Measurements from ENCODE around the gene HEXIM2. TPM values are rescaled to one million over a fixed set of nuclear protein-coding genes. Genes with fewer than 3 reads are reported as not detected.

HEXIM2 gene
- total RNA-seq, 1 donor from 2014 or later, result 8.4 TPM

DNA sequence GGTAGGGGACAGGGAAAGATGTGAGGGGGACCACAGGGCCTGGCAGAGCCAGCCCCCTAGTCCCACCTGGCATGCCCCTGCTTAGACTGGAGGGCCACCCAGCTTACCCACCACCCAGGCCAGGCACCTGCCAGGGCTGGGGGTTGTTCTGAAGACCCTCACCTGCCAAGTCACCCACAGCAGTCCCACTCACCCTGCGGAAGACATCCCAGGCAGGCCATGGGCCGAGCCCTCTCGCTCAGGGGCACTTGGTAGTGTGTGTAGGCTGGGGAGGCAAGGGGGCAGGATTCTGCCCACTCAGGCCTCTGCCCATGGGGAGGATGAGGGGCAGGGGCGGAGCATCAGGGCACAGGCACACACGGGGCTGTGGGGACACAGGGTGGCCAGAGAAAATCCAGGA, 33.3 kb upstream of the HEXIM2 start:
- no peak for DNase-seq

DNA sequence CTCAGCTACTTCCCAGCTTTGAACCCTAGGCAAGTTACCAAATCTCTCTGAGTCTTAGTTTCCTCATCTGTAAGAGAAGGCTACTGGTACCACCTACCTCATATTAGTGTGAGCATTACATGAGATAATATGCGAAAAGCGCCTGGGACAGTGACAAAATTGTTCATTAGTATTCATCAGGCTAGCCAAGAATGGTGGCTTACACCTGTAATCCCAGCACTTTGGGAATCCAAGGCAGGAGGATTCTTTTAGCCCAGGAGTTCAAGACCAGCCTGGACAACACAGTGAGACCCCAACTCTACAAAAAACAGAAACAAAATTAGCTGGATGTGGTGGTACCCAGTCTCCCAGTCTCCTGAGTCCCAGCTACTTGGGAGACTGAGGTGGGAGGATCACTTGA, 32.7 kb upstream of the HEXIM2 start:
- Mint-ChIP-seq H3K9me3 (ENCODE audit: unreplicated experiment) (peaks cover 7% of the 10 kb centered on the region), H3K36me3 (ENCODE audit: unreplicated experiment) (no peaks in the 10 kb centered on the region), H3K4me3 (ENCODE audit: unreplicated experiment) (no peak overlapping the region), H3K4me1 (ENCODE audit: low read depth, unreplicated experiment) (peaks cover 5% of the 10 kb centered on the region), H3K27ac (ENCODE audit: unreplicated experiment) (no peak overlapping the region), H3K27me3 (ENCODE audit: unreplicated experiment) (peaks cover 7% of the 10 kb centered on the region)
- TF ChIP-seq, protein P1, sequence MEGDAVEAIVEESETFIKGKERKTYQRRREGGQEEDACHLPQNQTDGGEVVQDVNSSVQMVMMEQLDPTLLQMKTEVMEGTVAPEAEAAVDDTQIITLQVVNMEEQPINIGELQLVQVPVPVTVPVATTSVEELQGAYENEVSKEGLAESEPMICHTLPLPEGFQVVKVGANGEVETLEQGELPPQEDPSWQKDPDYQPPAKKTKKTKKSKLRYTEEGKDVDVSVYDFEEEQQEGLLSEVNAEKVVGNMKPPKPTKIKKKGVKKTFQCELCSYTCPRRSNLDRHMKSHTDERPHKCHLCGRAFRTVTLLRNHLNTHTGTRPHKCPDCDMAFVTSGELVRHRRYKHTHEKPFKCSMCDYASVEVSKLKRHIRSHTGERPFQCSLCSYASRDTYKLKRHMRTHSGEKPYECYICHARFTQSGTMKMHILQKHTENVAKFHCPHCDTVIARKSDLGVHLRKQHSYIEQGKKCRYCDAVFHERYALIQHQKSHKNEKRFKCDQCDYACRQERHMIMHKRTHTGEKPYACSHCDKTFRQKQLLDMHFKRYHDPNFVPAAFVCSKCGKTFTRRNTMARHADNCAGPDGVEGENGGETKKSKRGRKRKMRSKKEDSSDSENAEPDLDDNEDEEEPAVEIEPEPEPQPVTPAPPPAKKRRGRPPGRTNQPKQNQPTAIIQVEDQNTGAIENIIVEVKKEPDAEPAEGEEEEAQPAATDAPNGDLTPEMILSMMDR (IDR thresholded peaks at IDR 0.05; ENCODE audit: partially characterized antibody, unreplicated experiment), result no peak
- DNase-seq, result no peak

More for the DNA sequence above, 33.3 kb upstream of the HEXIM2 start:
- no peaks in the 10 kb centered on the region for H3K36me3 Mint-ChIP-seq (ENCODE audit: unreplicated experiment)
- no peak overlapping the region for H3K27ac Mint-ChIP-seq (ENCODE audit: unreplicated experiment)
- peaks cover 7% of the 10 kb centered on the region for H3K9me3 Mint-ChIP-seq (ENCODE audit: unreplicated experiment)
- TF ChIP-seq, protein P1 (IDR thresholded peaks at IDR 0.05; ENCODE audit: partially characterized antibody, unreplicated experiment), result no peak
- peaks cover 6% of the 10 kb centered on the region for H3K4me1 Mint-ChIP-seq (ENCODE audit: low read depth, unreplicated experiment)
- H3K4me3 Mint-ChIP-seq (ENCODE audit: unreplicated experiment), result no peak overlapping the region
- peaks cover 7% of the 10 kb centered on the region for H3K27me3 Mint-ChIP-seq (ENCODE audit: unreplicated experiment)

DNA sequence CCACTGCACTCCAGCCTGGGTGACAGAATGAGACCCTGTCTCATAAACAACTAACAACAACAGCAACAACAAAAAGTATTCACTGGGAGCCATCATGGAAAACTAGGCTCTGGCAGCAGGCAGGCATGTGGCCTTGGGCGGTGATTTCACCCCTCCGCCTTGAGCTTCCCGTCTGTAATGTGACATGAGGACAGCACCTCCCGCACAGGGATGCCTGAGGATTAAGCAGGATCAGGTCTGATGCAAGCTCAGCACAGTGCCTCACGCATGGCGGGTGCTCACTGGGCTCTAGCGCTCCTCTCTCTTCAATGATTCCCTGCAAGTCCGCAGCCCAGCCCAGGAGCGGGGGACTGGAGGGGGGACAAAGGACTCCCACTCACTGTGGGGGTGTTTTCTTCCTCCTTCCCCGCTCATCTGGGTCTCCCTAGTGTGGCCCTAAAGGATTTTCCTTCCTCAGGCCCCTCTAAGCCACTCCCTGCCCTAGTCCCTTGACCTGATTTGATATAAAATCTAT, 32.2 kb upstream of the HEXIM2 start:
- H3K36me3 Mint-ChIP-seq (ENCODE audit: unreplicated experiment), result no peaks in the 10 kb centered on the region
- H3K9me3 Mint-ChIP-seq (ENCODE audit: unreplicated experiment), result peaks cover 7% of the 10 kb centered on the region
- TF ChIP-seq, protein P1 (IDR thresholded peaks at IDR 0.05; ENCODE audit: partially characterized antibody, unreplicated experiment), result no peak
- no peak overlapping the region for H3K4me3 Mint-ChIP-seq (ENCODE audit: unreplicated experiment)
- DNase-seq, result no peak
- peaks cover 5% of the 10 kb centered on the region for H3K4me1 Mint-ChIP-seq (ENCODE audit: low read depth, unreplicated experiment)
- H3K27me3 Mint-ChIP-seq (ENCODE audit: unreplicated experiment), result peaks cover 7% of the 10 kb centered on the region
- H3K27ac Mint-ChIP-seq (ENCODE audit: unreplicated experiment), result no peak overlapping the region

DNA sequence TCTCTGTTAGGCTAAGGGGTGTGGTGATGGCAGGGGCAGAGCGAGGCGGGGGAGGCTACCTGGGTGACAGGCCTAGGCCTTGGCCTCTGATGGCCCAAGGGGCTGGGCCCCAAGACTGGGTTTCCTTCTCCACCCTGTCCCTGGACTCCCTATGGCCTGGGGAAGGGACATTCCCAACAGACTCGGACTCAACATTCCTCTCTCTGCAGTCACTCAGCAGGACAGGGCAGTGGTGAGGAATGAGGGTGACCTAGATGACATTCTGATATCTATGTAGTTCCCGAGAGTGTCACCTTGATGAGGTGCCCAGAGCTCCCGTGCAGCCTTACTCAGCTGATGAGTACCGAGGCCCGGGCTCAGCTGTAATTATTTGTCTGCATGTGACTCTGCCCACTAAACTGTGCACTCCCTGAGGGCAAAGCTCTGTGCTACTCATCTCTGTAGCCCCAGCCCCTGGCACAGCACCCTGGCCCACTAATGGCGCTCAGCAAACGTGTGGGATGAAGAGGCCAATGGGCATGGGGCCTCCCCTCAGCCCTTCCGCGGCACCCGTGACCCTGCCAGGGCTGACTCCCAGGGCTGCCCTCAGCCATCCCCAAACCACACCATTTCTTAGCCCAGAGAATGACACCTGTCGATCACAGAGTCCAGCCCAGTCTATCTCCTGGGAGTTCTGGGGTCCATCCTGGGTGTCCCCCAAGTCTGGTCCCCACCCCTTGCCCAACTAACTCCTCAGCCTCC, 31.6 kb upstream of the HEXIM2 start:
- no peak overlapping the region for H3K4me3 Mint-ChIP-seq (ENCODE audit: unreplicated experiment)
- no peak overlapping the region for H3K27ac Mint-ChIP-seq (ENCODE audit: unreplicated experiment)
- peaks cover 7% of the 10 kb centered on the region for H3K27me3 Mint-ChIP-seq (ENCODE audit: unreplicated experiment)
- peaks cover 7% of the 10 kb centered on the region for H3K9me3 Mint-ChIP-seq (ENCODE audit: unreplicated experiment)
- DNase-seq, result no peak
- peaks cover 5% of the 10 kb centered on the region for H3K4me1 Mint-ChIP-seq (ENCODE audit: low read depth, unreplicated experiment)
- no peaks in the 10 kb centered on the region for H3K36me3 Mint-ChIP-seq (ENCODE audit: unreplicated experiment)
- TF ChIP-seq, protein P1 (IDR thresholded peaks at IDR 0.05; ENCODE audit: partially characterized antibody, unreplicated experiment), result no peak

Data from glutamatergic neuron (in vitro differentiated cells).